Fibroblast of lung (primary cell): ENCODE results near the gene TIFAB.

Experiments used
- CTCF ChIP-seq, 2 donors: IDR thresholded peaks in 1 of 2; conservative IDR thresholded peaks in 1 of 2; 1 replicate in 1 of 2; 2 replicates in 1 of 2; pipeline ENCODE4 v1.5.1; 2011 to 2012; ENCODE audit warnings: low read length in 2 of 2, control low read depth in 1 of 2, inconsistent platforms in 1 of 2, low read depth in 1 of 2, mild to moderate bottlenecking in 1 of 2
- EZH2 ChIP-seq: IDR thresholded peaks from 2 replicates; pipeline ENCODE4 v1.5.1; 2012; ENCODE audit warnings: low read length, control low read depth, mild to moderate bottlenecking; ENCODE audit errors: missing control alignments

GRCh38 chr5:135443161-135443960, 8.8 kb downstream of the TIFAB start:
- TF ChIP-seq CTCF (conservative IDR thresholded peaks at IDR 0.05 in 1 of 2, IDR thresholded peaks at IDR 0.05 in 1 of 2; ENCODE audit: low read depth in 1 of 2, low read length in 2 of 2) (no peak), EZH2 (no peak)
